ENCODE results near the gene NHS. TPM values are rescaled to one million over a fixed set of nuclear protein-coding genes. Genes with fewer than 3 reads are reported as not detected.

The NHS gene
- total RNA-seq, 2 experiments from 2014 or later, result 0.81 to 1.7 TPM

- DNase-seq, result peak; percentile 20
- CTCF ChIA-PET, result interaction anchor here (0.7 to 1.1 kb wide), 5 partner anchors 9 to 772 kb away, joined by 3 read pairs; no protein-coding TSS in a partner anchor
- H3K4me3 Mint-ChIP-seq, result peak overlapping the region; percentile 75
Observed at GRCh38 chrX:17655211-17656034, 280.4 kb downstream of the NHS start.

DNA sequence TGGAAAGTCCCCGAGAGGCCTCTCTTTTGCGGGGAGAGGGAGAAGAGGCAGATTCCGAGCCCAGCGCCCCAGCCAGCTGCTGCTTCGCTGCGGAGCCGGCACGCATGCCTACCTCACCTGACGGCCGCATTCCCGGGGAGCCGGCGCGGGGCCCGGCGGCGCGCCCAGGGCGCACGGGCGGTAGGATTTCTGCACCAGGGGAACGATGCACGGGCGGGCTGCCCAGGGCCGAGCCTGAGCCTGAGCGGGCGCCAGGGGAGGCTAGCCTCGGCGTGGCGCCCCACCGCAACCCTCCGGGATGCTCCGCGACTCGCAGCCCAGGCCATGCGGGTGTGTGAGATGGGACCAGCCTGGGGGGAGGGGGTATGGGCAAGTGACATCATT, 281.0 kb downstream of the NHS start:
- DNase-seq, result no peak
- H3K27me3 Mint-ChIP-seq (ENCODE audit: low read depth), result no peaks in the 10 kb centered on the region
- H3K4me1 Mint-ChIP-seq (ENCODE audit: low read depth), result peaks cover 36% of the 10 kb centered on the region
- peak; percentile 23 for ATAC-seq
- ChIA-PET CTCF (interaction anchor here (0.7 to 1.1 kb wide), 4 partner anchors 8 to 65 kb away, joined by 3 read pairs; no protein-coding TSS in a partner anchor), POLR2A (no interaction called here)
- H3K4me3 Mint-ChIP-seq, result peak overlapping the region; percentile 75
- no peaks in the 10 kb centered on the region for H3K9me3 Mint-ChIP-seq (ENCODE audit: insufficient read depth)
- no peak overlapping the region for H3K27ac Mint-ChIP-seq
- H3K36me3 Mint-ChIP-seq (ENCODE audit: low read depth), result no peaks in the 10 kb centered on the region

More at GRCh38 chrX:17655211-17656034, 280.4 kb downstream of the NHS start:
- Mint-ChIP-seq H3K36me3 (ENCODE audit: low read depth) (no peaks in the 10 kb centered on the region), H3K9me3 (ENCODE audit: insufficient read depth) (no peaks in the 10 kb centered on the region), H3K27ac (peak overlapping the region; percentile 72), H3K4me1 (ENCODE audit: low read depth) (peaks cover 38% of the 10 kb centered on the region), H3K27me3 (ENCODE audit: low read depth) (no peaks in the 10 kb centered on the region)
- peak; percentile 45 for ATAC-seq
- POLR2A ChIA-PET, result no interaction called here

GRCh38 chrX:17656556-17656955, 281.6 kb downstream of the NHS start:
- Mint-ChIP-seq H3K27ac (no peak overlapping the region), H3K36me3 (ENCODE audit: low read depth) (no peaks in the 10 kb centered on the region), H3K27me3 (ENCODE audit: low read depth) (no peaks in the 10 kb centered on the region), H3K4me1 (ENCODE audit: low read depth) (peaks cover 32% of the 10 kb centered on the region), H3K9me3 (ENCODE audit: insufficient read depth) (no peaks in the 10 kb centered on the region), H3K4me3 (peak overlapping the region; percentile 51)
- POLR2A ChIA-PET, result no interaction called here
- CTCF ChIA-PET, result no interaction called here
- DNase-seq (no peak), ATAC-seq (no peak)

DNA sequence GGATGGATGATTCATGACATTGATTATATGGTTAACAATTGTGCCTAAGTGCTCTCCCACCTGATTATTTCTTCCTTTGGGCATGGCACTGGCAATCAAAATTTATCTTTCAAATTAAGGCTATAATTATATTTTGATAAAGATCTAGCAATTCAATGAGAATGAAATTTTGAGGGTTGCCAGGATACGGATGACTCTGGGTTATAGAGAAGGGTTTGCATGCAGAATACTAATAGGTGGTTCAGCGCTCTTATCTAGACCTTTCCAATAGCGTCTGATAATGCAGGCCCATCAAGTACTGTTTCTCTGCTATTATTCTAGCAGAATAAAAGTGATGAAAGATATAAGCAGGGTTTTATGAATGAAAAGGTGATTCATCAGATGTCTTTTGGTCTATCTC, 287.4 kb downstream of the NHS start:
- no peaks in the 10 kb centered on the region for H3K9me3 Mint-ChIP-seq (ENCODE audit: insufficient read depth)
- POLR2A ChIA-PET, result no interaction called here
- no peaks in the 10 kb centered on the region for H3K36me3 Mint-ChIP-seq (ENCODE audit: low read depth)
- no peak for DNase-seq
- no peaks in the 10 kb centered on the region for H3K27me3 Mint-ChIP-seq (ENCODE audit: low read depth)
- H3K4me1 Mint-ChIP-seq (ENCODE audit: low read depth), result no peaks in the 10 kb centered on the region
- H3K4me3 Mint-ChIP-seq, result no peak overlapping the region
- CTCF ChIA-PET, result no interaction called here
- H3K27ac Mint-ChIP-seq, result no peak overlapping the region
- ATAC-seq, result no peak

GRCh38 chrX:17668929-17669328, 293.9 kb downstream of the NHS start:
- Mint-ChIP-seq H3K9me3 (ENCODE audit: insufficient read depth) (no peaks in the 10 kb centered on the region), H3K27ac (no peak overlapping the region), H3K4me3 (no peak overlapping the region), H3K27me3 (ENCODE audit: low read depth) (no peaks in the 10 kb centered on the region), H3K4me1 (ENCODE audit: low read depth) (no peaks in the 10 kb centered on the region), H3K36me3 (ENCODE audit: low read depth) (peaks cover 2% of the 10 kb centered on the region)
- DNase-seq, result no peak
- POLR2A ChIA-PET, result no interaction called here
- no peak for ATAC-seq
- CTCF ChIA-PET, result no interaction called here

DNA sequence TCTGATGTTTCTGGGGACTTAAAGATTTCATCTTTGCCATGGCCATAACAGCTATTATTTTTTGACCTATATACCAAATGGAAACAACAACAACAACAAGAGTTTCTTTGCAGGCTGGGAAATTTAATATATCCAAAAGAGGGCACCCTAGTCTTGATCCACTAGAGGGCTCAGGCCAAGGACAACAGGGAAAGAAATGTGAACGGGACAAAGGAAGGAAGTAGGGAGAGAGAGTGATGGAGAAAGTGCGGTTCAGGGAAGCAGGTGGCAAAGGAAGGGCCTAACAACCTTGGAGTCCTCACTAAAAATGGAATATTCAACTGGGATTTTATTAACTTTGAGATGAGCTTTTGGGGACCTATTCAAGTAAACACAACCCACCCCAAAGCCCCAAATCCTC, 294.5 kb downstream of the NHS start:
- ChIA-PET POLR2A (no interaction called here), CTCF (no interaction called here)
- ATAC-seq, result no peak
- Mint-ChIP-seq H3K4me1 (ENCODE audit: low read depth) (no peaks in the 10 kb centered on the region), H3K9me3 (ENCODE audit: insufficient read depth) (no peaks in the 10 kb centered on the region), H3K36me3 (ENCODE audit: low read depth) (peaks cover 2% of the 10 kb centered on the region), H3K27me3 (ENCODE audit: low read depth) (no peaks in the 10 kb centered on the region), H3K27ac (no peak overlapping the region), H3K4me3 (no peak overlapping the region)
- no peak for DNase-seq

- ATAC-seq, result no peak
- H3K4me1 Mint-ChIP-seq (ENCODE audit: low read depth), result no peaks in the 10 kb centered on the region
- H3K4me3 Mint-ChIP-seq, result no peak overlapping the region
- peaks cover 2% of the 10 kb centered on the region for H3K36me3 Mint-ChIP-seq (ENCODE audit: low read depth)
- ChIA-PET CTCF (no interaction called here), POLR2A (no interaction called here)
- no peaks in the 10 kb centered on the region for H3K9me3 Mint-ChIP-seq (ENCODE audit: insufficient read depth)
- H3K27ac Mint-ChIP-seq, result no peak overlapping the region
- no peak for DNase-seq
- no peaks in the 10 kb centered on the region for H3K27me3 Mint-ChIP-seq (ENCODE audit: low read depth)
Observed at GRCh38 chrX:17669891-17670290, 294.9 kb downstream of the NHS start.

DNA sequence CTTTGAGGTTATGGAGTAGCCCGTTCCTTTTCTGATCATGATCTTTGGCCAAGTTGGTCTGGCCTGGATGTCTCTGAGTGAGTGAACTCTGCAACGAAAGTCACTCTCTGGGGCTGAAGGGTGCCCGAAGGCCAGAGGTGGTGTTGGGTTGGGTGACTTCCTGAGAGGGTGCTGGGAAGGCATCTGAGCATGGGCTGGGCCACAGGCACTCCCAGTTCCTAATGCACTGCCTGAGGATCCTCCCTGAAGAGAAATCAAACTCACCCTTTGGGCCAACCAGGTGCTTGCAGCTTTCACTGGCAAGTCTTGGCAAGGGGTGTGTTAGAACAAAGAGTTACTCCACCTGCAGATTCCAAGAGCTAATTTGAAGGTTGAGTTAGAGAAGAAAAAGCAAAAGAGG, 295.9 kb downstream of the NHS start:
- POLR2A ChIA-PET, result no interaction called here
- CTCF ChIA-PET, result no interaction called here
- Mint-ChIP-seq H3K36me3 (ENCODE audit: low read depth) (peaks cover 2% of the 10 kb centered on the region), H3K9me3 (ENCODE audit: insufficient read depth) (no peaks in the 10 kb centered on the region), H3K4me1 (ENCODE audit: low read depth) (no peaks in the 10 kb centered on the region), H3K27me3 (ENCODE audit: low read depth) (no peaks in the 10 kb centered on the region), H3K4me3 (no peak overlapping the region), H3K27ac (no peak overlapping the region)
- no peak for DNase-seq
- ATAC-seq, result no peak

GRCh38 chrX:17674601-17675000, 299.6 kb downstream of the NHS start:
- ATAC-seq (no peak), DNase-seq (no peak)
- H3K27ac Mint-ChIP-seq, result no peak overlapping the region
- no peaks in the 10 kb centered on the region for H3K4me1 Mint-ChIP-seq (ENCODE audit: low read depth)
- POLR2A ChIA-PET, result no interaction called here
- H3K4me3 Mint-ChIP-seq, result no peak overlapping the region
- H3K9me3 Mint-ChIP-seq (ENCODE audit: insufficient read depth), result no peaks in the 10 kb centered on the region
- no peaks in the 10 kb centered on the region for H3K36me3 Mint-ChIP-seq (ENCODE audit: low read depth)
- no peaks in the 10 kb centered on the region for H3K27me3 Mint-ChIP-seq (ENCODE audit: low read depth)
- CTCF ChIA-PET, result no interaction called here

- no peak overlapping the region for H3K4me3 Mint-ChIP-seq
- POLR2A ChIA-PET, result no interaction called here
- no peak overlapping the region for H3K27ac Mint-ChIP-seq
- peaks cover 33% of the 10 kb centered on the region for H3K4me1 Mint-ChIP-seq (ENCODE audit: low read depth)
- DNase-seq, result no peak
- no peak for ATAC-seq
- H3K9me3 Mint-ChIP-seq (ENCODE audit: insufficient read depth), result no peaks in the 10 kb centered on the region
- no peaks in the 10 kb centered on the region for H3K27me3 Mint-ChIP-seq (ENCODE audit: low read depth)
- no peaks in the 10 kb centered on the region for H3K36me3 Mint-ChIP-seq (ENCODE audit: low read depth)
- CTCF ChIA-PET, result no interaction called here
Observed at GRCh38 chrX:17679261-17679660, 304.3 kb downstream of the NHS start.

DNA sequence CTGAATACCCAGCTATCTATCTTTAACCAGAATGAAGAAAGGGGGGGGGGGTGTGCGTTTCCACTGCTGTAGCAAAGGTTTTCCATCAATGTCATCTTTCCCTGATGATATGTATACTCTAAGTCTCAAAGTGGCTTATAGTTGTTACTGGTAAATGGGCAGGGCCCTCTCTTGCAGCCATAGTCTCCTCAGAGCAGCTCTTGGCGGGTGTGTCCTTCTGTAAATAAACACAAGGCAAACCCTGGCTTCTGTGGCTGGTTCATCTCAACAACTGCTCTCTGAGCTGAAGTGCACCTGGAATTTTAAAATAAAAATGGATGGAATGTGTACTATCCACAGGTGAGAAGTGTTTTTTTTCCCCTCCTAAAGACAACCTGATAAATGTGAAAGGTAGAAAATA, 304.8 kb downstream of the NHS start:
- no peaks in the 10 kb centered on the region for H3K27me3 Mint-ChIP-seq (ENCODE audit: low read depth)
- ChIA-PET POLR2A (no interaction called here), CTCF (no interaction called here)
- H3K9me3 Mint-ChIP-seq (ENCODE audit: insufficient read depth), result no peaks in the 10 kb centered on the region
- H3K4me1 Mint-ChIP-seq (ENCODE audit: low read depth), result peaks cover 33% of the 10 kb centered on the region
- DNase-seq (no peak), ATAC-seq (no peak)
- H3K36me3 Mint-ChIP-seq (ENCODE audit: low read depth), result no peaks in the 10 kb centered on the region
- no peak overlapping the region for H3K27ac Mint-ChIP-seq
- H3K4me3 Mint-ChIP-seq, result no peak overlapping the region

GRCh38 chrX:17680732-17681413, 305.9 kb downstream of the NHS start:
- ATAC-seq, result no peak
- POLR2A ChIA-PET, result no interaction called here

More at GRCh38 chrX:17680732-17681413, 305.9 kb downstream of the NHS start:
- Mint-ChIP-seq H3K9me3 (ENCODE audit: insufficient read depth) (no peaks in the 10 kb centered on the region), H3K36me3 (ENCODE audit: low read depth) (no peaks in the 10 kb centered on the region), H3K27me3 (ENCODE audit: low read depth) (no peaks in the 10 kb centered on the region), H3K4me1 (ENCODE audit: low read depth) (peaks cover 33% of the 10 kb centered on the region), H3K4me3 (no peak overlapping the region), H3K27ac (no peak overlapping the region)
- DNase-seq, result no peak
- CTCF ChIA-PET, result no interaction called here
